K562 treated with DMSO at 1 percent for 12 hours (cell line): ENCODE results near the gene MCL1. TPM values are rescaled to one million over a fixed set of nuclear protein-coding genes. Genes with fewer than 3 reads are reported as not detected.

Experiments used
- total RNA-seq: library from RNA; unstranded; fragments of 300-600 nt; gene quantifications from 2 replicates; pipeline ENCODE4 v1.2.3, GENCODE V29; 2022; ENCODE audit not compliant: insufficient read depth

MCL1 gene
- total RNA-seq = 39.2 and 95.7 TPM in 2 replicates

GRCh38 chr1:150579110-150579944 is at the start of gene MCL1:
Gene MCL1 (minus strand): TSS chr1:150579610. CDS start chr1:150579530, 80 bp downstream.

GRCh38 chr1:150548632-150549495 is 30.5 kb downstream of the MCL1 start, which contains the start of gene ADAMTSL4:
Gene ADAMTSL4 (plus strand): TSS chr1:150549408. CDS start chr1:150552289, 2,881 bp downstream.

Other genes with a start within 250 kb of the MCL1 start
- 3.7 and 20.0 TPM in 2 replicates for gene RPRD2, start 215.5 kb downstream of the MCL1 start, total RNA-seq
- gene TARS2, start 92.2 kb downstream of the MCL1 start, total RNA-seq = 43.1 and 48.3 TPM in 2 replicates
- 16.6 and 26.1 TPM in 2 replicates for gene ECM1, start 71.5 kb downstream of the MCL1 start, total RNA-seq
- gene FALEC, start 63.9 kb downstream of the MCL1 start, total RNA-seq = not detected in 2 replicates
- gene ADAMTSL4, start 30.2 kb downstream of the MCL1 start, total RNA-seq = 48.9 and 92.8 TPM in 2 replicates
- gene ENSA, start 50.0 kb upstream of the MCL1 start, total RNA-seq = 124 and 135 TPM in 2 replicates
- gene GOLPH3L, start 117.5 kb upstream of the MCL1 start, total RNA-seq = 10.3 and 28.4 TPM in 2 replicates
- not detected in 2 replicates for gene HORMAD1, start 141.3 kb upstream of the MCL1 start, total RNA-seq
- 19.7 and 29.9 TPM in 2 replicates for gene CTSS, start 186.2 kb upstream of the MCL1 start, total RNA-seq
- 4.5 and 11.5 TPM in 2 replicates for gene CTSK, start 228.7 kb upstream of the MCL1 start, total RNA-seq